HuH-7.5 (cell line): Measurements from ENCODE around the gene HS1BP3.
A peak's percentile ranks its signal among the peaks of the same experiment; 100 is the strongest.

Experiments
- DNase-seq: peaks from one replicate; pipeline ENCODE4 v3.0.0; 2011; ENCODE audit warnings: low spot score

HS1BP3 gene

DNA sequence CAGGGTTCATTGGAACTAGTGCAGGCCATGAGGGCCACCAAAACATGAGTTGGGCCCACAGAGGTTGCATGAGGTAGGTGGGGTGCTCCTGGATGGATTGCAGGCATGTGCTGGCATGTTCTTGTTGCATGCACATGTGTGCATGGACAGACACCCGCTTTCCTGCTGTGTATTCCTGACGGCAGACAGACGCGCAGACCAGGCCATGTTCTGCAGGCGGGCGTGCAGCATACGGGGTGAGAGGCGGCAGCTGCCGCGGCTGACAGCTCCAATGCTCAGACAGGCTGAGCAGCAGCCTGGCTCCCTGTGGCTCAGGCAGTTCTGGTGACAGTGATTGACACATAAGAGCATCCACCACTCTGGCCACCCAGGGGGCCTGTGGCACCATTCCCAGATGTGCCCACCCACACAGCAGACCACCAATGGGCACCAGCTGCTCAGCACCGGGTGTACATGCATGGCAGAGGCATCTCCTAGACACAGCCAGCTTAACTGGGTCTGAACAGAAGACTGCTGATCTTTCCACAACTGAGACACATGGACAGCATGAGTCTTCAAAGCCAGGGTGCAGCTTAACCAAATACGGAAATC is 21.2 kb downstream of the HS1BP3 start:
- DNase-seq: no peak

DNA sequence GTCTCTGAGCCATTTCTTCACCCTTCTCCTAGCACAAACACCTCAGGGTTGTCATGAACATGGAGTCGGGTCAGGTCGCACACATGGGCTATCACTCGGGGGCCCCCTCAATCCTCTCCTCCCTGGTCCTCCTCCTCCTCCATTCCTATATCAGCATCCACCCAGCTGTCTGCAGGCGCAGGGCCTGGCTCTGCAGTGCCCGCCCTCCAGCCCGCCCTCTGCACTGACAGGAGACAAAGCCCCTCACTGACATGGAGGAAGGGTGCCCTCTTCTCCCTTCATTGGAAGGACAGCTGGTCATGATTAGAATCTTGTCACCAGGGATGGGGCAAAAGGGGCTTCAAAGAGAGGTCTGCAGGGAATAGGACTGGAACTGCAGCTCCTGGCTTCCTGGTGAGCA is 21.7 kb downstream of the HS1BP3 start:
- no peak for DNase-seq

GRCh38 chr2:20627712-20628380 is 23.1 kb downstream of the HS1BP3 start:
- no peak for DNase-seq

DNA sequence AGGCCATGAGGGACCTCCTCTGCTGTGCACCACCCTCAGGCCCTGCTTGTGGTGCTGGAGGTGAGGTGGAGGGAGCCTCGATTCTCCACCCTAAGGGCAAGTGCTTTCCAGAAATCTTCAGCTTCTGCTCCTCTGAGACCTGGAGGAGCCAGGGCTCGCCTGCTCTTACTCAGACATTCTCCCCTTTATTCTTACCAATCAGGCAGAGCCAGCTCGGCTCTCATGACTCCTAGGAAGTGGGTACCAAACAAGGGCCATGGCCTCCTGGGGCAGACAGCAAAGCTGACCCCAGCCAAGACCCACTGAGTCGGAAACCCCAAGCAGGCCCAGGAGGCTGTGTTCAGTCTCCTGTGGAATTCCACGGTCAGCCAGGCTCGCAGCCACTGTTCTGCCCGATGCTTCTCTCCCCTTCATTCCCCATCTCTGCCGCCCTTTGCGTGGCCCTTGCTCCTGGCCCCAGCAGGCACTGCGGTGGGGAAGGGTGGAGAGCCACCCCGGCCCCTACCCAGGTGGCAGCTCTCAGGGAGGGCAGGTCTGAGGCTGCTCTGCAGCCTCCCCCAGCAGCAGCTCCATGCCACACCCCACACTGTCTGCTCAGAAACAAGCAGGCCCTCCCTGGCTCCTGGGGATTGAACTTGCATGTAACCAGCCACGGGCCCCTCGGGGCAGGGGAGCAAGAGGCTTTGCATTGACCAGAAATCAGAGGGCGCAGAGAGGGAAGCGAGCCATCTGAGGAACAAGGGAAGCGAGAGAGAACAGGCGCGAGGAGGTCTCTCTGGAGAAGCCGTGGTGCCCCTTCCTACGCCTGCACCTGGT is 24.0 kb downstream of the HS1BP3 start:
- DNase-seq: no peak

DNA sequence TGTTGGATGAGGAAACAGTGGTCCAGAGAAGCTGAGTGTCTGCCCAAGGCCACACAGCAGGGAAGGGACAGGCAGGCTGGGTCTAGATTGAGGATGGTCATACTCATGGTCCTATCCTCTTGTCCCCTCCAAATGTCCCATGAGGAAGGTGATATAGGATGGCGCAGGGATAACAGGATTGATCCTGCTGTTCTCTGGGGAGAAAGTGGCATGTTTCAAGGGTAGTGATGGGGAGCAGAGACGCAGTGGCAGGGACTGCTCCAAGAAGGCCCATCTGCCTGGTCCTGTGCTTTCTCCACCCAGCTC is 24.6 kb downstream of the HS1BP3 start:
- DNase-seq: no peak

GRCh38 chr2:20625491-20626391 is 25.2 kb downstream of the HS1BP3 start:
- DNase-seq: no peak

- no peak for DNase-seq
Observed at GRCh38 chr2:20624884-20625485, 25.9 kb downstream of the HS1BP3 start.

GRCh38 chr2:20624156-20624883 is 26.6 kb downstream of the HS1BP3 start:
- DNase-seq: no peak

GRCh38 chr2:20623741-20624155 is 27.1 kb downstream of the HS1BP3 start:
- no peak for DNase-seq

GRCh38 chr2:20623241-20623640 is 27.7 kb downstream of the HS1BP3 start:
- DNase-seq: no peak

DNA sequence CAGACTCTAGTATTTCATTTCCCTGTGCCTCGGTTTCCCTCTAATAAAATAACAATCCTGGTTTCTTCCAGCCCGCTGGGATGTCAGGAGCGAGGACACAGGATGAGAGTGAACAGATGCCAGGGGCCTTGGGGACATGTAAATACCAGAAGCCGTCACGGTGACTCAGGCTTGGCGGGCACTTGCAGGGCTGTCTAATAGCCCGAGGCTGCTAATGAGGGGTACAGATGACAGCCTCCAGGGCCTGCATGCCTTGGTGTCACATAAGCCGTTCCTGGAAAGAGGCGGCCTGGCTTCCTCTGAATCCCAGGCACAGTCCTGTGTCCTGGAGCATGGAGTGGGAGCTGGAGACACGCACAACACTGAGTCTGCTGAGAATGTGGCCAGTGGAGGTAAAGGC is 28.2 kb downstream of the HS1BP3 start:
- DNase-seq: no peak

GRCh38 chr2:20622296-20622686 is 28.6 kb downstream of the HS1BP3 start:
- DNase-seq: no peak

DNA sequence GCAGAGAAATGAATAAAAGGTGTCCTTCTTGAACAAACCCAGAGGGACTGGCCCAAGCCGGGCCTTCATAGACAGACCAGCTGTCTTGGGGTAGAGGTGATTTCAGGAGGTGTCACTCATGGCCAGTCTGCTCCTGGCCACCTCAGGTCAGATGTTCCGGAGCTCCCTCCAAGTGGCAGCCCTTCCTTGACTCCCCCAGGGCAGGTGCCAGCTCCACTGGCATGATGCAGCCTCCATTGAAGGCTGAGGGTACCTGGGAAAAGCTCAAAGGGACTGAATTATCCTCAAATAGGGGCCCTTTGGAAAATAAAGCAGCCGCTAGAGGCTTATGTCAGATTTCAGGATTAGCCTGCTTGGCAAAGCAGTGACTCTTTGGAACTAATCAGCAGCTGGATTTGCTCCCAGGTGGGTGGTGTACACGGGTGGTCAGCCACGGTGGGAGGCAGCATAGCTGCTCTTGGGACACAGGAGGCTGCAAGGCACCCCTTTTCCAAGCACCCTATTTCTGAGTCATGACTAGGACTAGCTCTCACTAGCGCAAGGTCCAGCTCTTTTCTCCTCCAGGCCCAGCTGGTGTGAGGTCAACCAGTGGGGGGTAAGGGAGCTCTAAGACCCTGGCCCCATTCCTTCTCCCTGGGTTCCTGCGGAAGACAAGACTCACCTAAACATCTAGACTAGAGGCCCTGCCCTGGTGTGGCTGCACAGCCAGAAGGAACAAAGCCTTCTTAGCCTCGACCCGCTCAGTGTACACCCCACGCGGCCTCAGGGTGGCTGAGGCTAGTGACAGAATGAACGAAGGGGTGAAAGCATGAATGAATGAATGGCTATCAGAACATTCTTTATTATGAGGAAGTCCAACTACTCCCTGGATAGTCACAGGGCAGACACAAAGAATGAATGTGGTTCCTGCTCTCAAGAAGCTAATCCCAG is 29.3 kb downstream of the HS1BP3 start:
- no peak for DNase-seq

DNA sequence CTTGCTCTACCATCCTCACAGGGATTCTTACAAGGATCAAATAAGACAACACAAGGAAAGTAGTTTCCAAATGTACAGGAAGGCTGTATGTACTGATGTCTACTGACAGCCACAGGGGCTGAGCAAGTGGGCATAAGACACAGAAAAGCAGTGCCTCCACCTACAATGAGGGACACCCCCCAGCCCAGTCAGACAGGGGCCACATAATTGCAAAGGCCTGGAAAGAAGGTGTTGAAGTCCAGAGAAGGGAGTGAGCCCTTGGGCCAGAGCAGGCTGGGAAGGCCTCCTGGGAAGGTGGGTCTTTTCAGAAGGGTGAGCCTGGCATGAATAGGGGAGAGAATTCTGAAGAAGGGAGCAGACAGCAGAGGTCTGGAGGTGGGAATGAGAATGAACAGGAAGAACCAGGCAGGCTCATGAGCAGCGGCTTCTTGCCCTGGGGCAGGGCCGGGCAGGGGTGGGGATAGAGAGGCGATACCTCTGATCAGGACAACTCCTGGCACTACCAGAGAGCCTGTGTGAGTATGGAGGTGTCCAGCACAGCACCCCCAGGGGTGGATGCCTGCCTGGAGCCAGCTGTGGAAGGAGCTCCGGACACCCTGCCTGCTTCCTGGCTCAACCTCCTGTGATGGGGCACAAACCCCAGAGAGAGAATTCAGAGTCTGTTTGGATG is 30.1 kb downstream of the HS1BP3 start:
- DNase-seq: no peak

DNA sequence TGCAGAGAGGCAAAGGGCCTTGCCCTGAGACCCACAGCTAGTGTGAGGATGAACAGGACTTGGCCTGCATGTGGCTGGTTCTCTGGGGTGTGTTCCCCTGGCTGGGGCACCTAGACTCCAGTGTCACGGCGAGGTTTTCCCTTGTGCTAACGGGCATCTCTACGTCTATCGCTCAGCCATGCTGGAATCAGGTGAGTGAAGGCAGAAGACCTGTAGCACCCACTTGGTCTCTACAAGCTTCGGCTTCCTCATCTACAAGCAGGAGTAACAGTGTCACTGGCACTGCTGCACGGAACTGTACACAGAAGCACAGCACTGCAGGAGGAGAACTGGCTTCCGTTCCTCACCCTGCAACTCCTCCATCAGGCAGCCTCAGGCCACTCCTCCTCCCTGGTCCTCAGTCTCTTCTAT is 30.6 kb downstream of the HS1BP3 start:
- DNase-seq: no peak

DNA sequence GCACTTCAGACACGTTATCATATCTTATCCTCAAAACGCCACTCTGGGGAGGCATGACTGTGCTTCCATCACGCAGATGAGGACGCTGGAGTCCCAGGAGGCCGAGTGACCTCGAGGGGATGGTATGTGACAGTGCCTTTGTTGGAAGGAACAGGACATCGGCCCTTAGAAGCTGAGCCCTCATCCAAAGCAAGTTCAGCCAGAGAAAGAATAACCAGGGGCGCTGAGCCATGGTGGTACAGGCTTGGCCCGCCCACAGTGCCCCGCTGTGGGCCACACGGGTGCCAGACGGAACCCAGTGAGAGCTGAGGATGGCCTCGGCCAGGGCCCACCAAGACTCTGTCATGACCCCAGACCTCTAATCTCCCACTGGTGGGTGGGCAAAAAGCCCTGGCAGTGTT is 31.3 kb downstream of the HS1BP3 start:
- no peak for DNase-seq

- no peak for DNase-seq
Observed at GRCh38 chr2:20618886-20619521, 31.9 kb downstream of the HS1BP3 start.

GRCh38 chr2:20618468-20618885 is 32.4 kb downstream of the HS1BP3 start:
- no peak for DNase-seq

DNA sequence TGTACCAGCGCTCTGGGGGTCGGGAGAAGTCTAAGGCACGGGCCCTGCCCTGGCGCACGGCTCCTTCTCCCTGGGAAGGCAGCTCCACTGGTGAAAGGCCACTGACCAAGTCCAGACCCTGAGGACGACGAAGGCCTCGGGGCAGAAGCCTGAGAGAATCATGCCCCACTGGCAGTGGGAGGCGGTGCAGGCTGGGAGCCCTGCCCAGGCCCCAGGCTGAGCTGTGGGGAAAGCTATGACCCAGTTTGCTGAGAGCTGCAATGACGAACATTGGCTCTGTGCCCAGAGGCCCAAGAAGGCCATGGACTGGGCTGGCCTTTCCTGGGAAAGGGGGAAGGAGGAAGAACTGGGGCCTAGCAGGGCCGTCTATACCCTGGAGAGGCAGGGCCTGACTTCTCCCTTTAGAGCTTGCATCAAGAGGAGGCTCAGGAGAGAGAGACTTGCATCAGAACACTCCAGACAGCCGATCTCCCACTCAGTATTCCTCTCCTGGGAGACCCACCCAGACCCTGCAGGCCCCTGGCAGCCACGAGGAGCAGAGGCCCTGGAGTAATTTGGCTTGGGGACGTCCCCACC is 32.9 kb downstream of the HS1BP3 start:
- DNase-seq: peak; percentile 77
